GM12865 (cell line): ENCODE results near the gene KRT82.

Experiments used
- DNase-seq: peaks from one replicate; pipeline ENCODE4 v3.0.0; 2010; ENCODE audit warnings: low read depth
- H3K4me3 ChIP-seq: 2 replicates; pipeline ENCODE4 v1.5.1; 2011; ENCODE audit warnings: mild to moderate bottlenecking, low read depth, low read length, control low read depth
- CTCF ChIP-seq: IDR thresholded peaks from 2 replicates; pipeline ENCODE4 v1.5.1; 2011; ENCODE audit warnings: low read length, control low read depth, low read depth, inconsistent platforms; ENCODE audit not compliant: insufficient read depth; ENCODE audit errors: missing control alignments

KRT82 gene

GRCh38 chr12:52360663-52361271 is 45.4 kb downstream of the KRT82 start:
- DNase-seq: no peak
- H3K4me3 ChIP-seq: no peak overlapping the region
- no peak for TF ChIP-seq CTCF

DNA sequence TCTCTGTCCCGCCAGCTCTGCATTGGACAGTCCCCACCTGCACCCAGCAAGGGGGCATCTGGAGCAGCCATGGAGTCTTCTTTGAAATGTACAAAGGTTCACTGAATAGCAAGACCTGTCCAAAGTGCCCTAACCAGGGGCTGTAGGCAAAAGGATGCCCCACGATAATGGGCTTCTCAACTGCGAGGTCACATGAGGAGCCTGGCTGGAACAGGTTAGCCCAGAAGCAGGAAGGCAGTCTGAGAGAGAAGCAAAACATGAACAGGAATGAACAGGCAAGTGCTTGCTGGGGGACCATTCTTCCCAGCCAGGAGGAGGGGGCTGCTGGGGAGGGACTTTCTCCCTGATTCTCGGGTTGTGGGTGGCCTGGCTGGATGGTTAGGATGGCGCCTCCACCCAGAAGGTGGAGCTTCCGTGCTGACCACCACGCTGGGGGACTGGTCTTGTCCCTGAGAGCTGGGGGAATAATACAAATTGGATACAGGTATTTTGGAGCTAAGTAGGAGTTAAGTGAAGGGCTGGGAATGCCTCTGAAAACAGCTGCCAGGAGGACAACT is 46.0 kb downstream of the KRT82 start:
- H3K4me3 ChIP-seq: no peak overlapping the region
- DNase-seq: no peak
- TF ChIP-seq CTCF: no peak

DNA sequence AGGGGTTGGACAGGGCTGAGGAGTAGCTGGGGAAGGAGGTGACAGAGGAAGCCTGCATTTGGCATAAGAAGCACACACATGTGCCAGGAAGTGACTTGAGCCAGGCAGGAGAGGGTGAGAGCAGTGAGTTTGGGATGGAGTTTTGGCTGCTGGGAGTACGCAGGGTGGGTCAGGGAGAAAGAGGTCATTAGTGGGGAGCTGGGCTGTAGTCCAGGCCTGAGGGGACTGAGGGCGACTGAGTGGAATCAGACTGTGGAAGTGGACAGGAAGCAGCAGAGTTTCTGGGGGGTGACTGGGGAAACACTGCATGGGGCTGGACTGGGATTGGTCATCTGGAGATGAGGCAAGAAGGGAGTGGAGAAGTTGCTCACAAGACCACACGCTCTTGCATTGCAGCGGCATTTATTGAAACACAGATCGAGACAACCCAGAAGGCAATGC is 46.5 kb downstream of the KRT82 start:
- no peak for DNase-seq
- no peak overlapping the region for H3K4me3 ChIP-seq
- TF ChIP-seq CTCF: no peak

GRCh38 chr12:52358575-52359350 is 47.4 kb downstream of the KRT82 start:
- DNase-seq: peak; percentile 72
- TF ChIP-seq CTCF: peak; percentile 24
- H3K4me3 ChIP-seq: no peak overlapping the region

- no peak overlapping the region for H3K4me3 ChIP-seq
- no peak for TF ChIP-seq CTCF
Measured at GRCh38 chr12:52356762-52357580, 49.2 kb downstream of the KRT82 start.

GRCh38 chr12:52356031-52356761 is 49.9 kb downstream of the KRT82 start:
- no peak for DNase-seq
- no peak for TF ChIP-seq CTCF
- H3K4me3 ChIP-seq: no peak overlapping the region

More at GRCh38 chr12:52356762-52357580, 49.2 kb downstream of the KRT82 start:
- DNase-seq: no peak
